OCI-LY3 (cell line): ENCODE data around the gene SLC24A4.

Experiments used
- CTCF ChIP-seq: fragments of 200-600, 300-600 bp; sonication (generic); IDR thresholded peaks from 2 replicates; pipeline ENCODE4 v1.5.1; 2014; ENCODE audit warnings: antibody characterized with exemption, low read length, low read depth
- EZH2phosphoT487 ChIP-seq: fragments of 200-600 bp; shearing (Covaris generic); IDR thresholded peaks from 2 replicates; pipeline ENCODE4 v1.6.1; 2018; ENCODE audit warnings: antibody characterized with exemption, mixed run types, low read depth

- TF ChIP-seq CTCF (no peak), EZH2phosphoT487 (no peak)
These were observed 18.0 kb downstream of the SLC24A4 start for GRCh38 chr14:92340931-92341330.
